ENCODE measurements around the gene GPR37L1.
"Not testable (repeated sequence)": the region's sequence is repeated elsewhere in the genome, so short reads cannot be mapped to it uniquely, and the experiment has no call there.

Gene GPR37L1

DNA sequence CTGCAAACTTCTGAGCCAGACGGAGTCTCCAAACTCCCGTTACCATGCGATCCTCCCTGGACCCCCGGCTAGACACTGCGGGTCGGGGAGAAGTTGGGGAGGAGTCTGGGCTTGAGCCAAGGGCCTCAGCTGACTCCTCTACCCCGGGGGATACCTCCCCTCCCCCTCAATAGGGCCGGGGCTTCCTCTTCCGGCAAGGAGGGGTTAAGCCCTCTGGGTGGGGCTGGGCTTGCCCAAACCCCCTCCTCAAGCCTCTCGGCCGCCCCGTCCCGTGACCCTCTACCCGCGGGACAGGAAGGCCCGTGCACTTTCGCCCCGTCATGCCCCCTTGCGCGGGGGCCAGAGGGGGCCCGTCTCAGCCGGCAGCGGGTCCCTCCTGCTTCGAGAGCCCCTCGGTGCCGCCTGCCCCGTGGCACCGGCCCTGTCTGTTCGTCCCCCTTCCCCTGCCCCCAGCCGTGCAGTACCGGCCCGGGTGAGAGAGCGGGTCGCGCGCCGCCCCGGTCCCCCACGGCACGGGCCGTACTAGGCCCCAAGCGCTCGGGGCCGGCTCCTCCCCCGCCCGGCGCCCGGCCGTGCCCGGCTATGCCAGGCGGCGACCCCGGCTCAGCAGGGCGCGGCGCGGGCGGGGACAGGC is 21.2 kb downstream of the GPR37L1 start:
- DNase-seq (ENCODE audit: low read depth in 2 of 2), result peak in 1 of 2 donors; percentile 36
- TF ChIP-seq, protein P1, sequence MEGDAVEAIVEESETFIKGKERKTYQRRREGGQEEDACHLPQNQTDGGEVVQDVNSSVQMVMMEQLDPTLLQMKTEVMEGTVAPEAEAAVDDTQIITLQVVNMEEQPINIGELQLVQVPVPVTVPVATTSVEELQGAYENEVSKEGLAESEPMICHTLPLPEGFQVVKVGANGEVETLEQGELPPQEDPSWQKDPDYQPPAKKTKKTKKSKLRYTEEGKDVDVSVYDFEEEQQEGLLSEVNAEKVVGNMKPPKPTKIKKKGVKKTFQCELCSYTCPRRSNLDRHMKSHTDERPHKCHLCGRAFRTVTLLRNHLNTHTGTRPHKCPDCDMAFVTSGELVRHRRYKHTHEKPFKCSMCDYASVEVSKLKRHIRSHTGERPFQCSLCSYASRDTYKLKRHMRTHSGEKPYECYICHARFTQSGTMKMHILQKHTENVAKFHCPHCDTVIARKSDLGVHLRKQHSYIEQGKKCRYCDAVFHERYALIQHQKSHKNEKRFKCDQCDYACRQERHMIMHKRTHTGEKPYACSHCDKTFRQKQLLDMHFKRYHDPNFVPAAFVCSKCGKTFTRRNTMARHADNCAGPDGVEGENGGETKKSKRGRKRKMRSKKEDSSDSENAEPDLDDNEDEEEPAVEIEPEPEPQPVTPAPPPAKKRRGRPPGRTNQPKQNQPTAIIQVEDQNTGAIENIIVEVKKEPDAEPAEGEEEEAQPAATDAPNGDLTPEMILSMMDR (IDR thresholded peaks at IDR 0.05; ENCODE audit: low read depth, low read length), result no peak
- H3K4me3 ChIP-seq (replicated peaks in 1 of 2; ENCODE audit: low read depth in 2 of 2, low read length in 2 of 2), result peak overlapping the region; percentile 84 to 91

DNA sequence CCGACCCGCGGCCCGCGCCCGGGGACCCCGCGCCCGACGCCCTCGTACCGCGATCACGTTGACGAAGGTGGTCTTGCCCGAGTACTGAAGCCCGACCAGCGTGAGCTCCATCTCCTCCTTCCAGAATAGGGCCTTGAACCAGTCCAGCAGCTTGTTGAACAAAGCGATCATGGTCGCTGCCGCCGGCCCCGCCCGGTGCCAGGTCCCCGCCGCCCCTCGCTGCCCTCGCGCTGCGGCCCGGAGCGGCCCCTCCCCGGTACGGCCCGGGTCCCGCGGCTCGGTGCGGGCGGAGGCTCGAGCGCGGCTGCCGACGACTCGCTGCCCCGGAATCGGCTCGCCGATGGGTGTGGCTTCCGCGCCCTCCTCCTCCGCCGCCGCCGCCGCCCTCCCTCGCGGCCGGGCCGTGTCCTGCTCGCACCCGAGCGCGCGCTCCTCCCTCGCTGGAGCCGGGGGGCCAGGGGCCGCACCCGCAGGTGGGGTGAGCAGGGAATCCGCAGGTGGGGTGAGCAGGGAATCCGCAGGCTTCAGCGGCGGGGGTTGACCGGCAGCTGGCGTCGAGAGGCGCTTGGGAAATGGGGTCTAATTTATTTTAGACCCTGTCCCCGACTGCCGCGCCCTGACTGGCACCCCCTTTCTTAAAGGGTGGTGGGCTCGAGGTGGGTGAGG is 21.8 kb downstream of the GPR37L1 start, which contains the start of gene ARL8A:
ARL8A (minus strand) TSS at position 336 of the 666 bp plus-strand sequence; CDS start at position 171, 165 bp downstream.
- peak within 1 kb of the TSS; percentile 84 to 91 for H3K4me3 ChIP-seq (replicated peaks in 1 of 2; ENCODE audit: low read depth in 2 of 2, low read length in 2 of 2)
- peak in 1 of 2 donors; percentile 48 for DNase-seq (ENCODE audit: low read depth in 2 of 2)
- TF ChIP-seq, protein P1 (IDR thresholded peaks at IDR 0.05; ENCODE audit: low read depth, low read length), result no peak

DNA sequence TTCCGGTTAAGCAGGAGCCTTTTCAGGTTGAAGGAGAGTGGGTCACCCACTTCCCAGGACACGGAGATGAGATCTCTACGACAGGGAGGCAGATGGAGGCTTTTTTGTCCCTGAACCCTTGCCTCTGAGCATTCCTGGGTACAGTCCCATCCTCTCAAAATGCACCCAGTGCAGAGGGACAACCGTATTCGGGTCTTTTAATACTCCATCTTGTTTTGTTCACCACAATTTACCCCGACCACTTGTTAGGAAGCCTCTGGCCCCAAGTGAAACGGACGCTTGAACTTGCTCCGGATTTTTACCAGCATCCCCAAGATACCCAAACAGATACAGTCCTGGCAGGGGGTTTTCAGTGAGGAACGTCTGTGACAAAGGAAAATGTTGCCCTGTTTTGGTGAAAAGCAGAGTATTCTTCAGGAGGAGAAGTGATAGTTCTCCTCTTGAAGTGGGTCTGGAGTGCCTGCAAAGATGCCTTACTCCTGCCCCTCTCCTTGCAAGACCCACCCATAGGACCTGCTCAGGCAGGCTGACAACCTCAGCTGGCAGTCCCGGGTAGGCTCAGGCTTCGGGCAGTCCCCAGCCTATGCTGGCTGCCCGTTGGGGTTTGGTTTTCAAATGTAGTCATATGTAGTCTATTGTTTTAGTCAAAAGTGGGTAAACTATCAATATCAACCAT is 22.5 kb downstream of the GPR37L1 start:
- TF ChIP-seq, protein P1 (IDR thresholded peaks at IDR 0.05; ENCODE audit: low read depth, low read length), result no peak
- H3K4me3 ChIP-seq (replicated peaks in 1 of 2; ENCODE audit: low read depth in 2 of 2, low read length in 2 of 2), result peak overlapping the region; percentile 59 to 91
- DNase-seq (ENCODE audit: low read depth in 2 of 2), result no peak

DNA sequence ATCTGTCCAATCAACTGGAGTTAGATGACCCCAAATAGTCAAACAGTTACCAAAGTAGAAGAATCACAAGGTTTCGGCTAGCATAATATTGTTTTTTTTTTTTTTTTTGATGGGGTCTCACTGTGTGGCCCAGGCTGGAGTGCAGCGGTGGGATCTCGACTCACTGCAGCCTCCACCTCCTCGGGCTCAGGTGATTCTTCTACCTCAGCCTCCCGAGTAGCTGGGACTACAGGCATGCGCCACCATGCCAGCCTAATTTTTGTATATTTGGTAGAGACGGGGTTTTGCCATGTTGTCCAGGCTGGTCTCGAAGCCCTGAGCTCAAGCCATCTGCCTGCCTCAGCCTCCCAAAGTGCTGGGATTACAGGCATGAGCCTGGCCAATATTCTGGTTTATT is 23.0 kb downstream of the GPR37L1 start:
- H3K4me3 ChIP-seq (replicated peaks in 1 of 2; ENCODE audit: low read depth in 2 of 2, low read length in 2 of 2); DNase-seq (ENCODE audit: low read depth in 2 of 2): not testable (repeated sequence)

DNA sequence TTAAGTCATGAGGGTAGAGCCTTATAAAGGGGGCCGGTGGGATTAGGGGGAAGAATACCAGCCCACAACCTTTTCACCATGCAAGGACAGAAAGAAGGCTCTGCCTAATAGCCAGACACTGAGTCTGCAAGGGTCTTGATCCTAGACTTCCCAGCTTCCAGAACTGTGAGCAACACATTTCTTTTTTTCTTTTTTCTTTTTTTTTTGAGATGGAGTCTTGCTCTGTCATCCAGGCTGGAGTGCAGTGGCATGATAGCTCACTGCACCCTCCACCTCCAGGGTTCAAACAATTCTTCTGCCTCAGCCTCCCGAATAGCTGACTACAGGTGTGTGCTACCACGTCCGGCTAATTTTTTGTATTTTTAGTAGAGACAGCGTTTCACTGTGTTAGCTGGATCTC is 23.6 kb downstream of the GPR37L1 start:
- H3K4me3 ChIP-seq (replicated peaks in 1 of 2; ENCODE audit: low read depth in 2 of 2, low read length in 2 of 2), result no peak overlapping the region
- TF ChIP-seq, protein P1 (IDR thresholded peaks at IDR 0.05; ENCODE audit: low read depth, low read length), result no peak
- no peak for DNase-seq (ENCODE audit: low read depth in 2 of 2)

DNA sequence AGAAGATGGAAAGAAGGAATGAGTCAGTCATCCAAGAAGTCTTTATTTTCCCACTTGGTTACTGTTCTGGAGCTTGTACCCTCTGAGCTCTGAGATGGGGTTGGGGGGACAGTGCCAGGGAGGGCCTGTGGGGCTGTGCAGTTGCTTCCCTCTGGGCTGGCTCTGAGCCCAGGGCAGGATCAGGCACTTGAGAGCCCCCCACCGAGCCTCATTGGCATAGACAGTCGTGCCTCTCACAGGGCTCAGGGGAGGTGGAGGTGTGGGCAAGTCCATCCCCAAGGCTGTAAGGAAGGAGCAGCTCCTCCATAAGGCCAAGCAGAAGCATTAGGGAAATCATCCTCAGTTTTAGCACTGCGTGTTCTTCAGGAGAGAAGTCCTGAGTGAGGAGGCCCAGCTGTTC is 24.3 kb downstream of the GPR37L1 start:
- H3K4me3 ChIP-seq (replicated peaks in 1 of 2; ENCODE audit: low read depth in 2 of 2, low read length in 2 of 2), result no peak overlapping the region
- no peak for DNase-seq (ENCODE audit: low read depth in 2 of 2)
- TF ChIP-seq, protein P1 (IDR thresholded peaks at IDR 0.05; ENCODE audit: low read depth, low read length), result no peak

DNA sequence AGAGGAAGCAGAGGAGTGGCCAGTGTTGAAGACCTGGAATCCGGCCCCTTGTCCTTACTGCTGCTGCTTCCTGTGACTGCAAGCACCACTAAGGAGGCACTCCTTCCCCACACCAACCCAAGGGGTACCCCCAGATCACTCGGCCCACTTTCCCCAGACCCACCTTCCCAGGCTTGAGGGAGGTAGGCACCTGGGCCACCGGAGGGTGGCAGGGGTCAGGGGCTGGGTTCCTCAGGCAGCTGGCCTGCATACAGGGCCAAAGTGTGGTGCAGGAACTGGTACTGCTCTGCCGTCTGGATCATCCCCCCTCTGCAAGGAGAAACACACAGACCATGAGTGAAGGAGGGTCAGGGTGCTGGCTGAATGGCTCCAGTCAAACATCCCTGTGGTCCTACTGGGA is 25.7 kb downstream of the GPR37L1 start:
- H3K4me3 ChIP-seq (replicated peaks in 1 of 2; ENCODE audit: low read depth in 2 of 2, low read length in 2 of 2), result no peak overlapping the region
- no peak for DNase-seq (ENCODE audit: low read depth in 2 of 2)
- TF ChIP-seq, protein P1 (IDR thresholded peaks at IDR 0.05; ENCODE audit: low read depth, low read length), result no peak

Measured in cardiac fibroblast (primary cell).